NB4 (cell line): ENCODE results near the gene MDM2.

Experiments
- DNase-seq: peaks from one replicate; pipeline ENCODE4 v3.0.0; 2010; ENCODE audit warnings: low read depth
- H3K4me3 ChIP-seq: one replicate; pipeline ENCODE4 v1.5.1; 2011; ENCODE audit warnings: mild to moderate bottlenecking, low read depth, low read length, moderate library complexity
- CTCF ChIP-seq: IDR thresholded peaks from one replicate; pipeline ENCODE4 v1.5.1; 2012; ENCODE audit warnings: low read depth, low read length
- MAX ChIP-seq: IDR thresholded peaks from 2 replicates; pipeline ENCODE4 v1.6.1; 2011; ENCODE audit warnings: low read depth, low read length
- MYC ChIP-seq: IDR thresholded peaks from 2 replicates; pipeline ENCODE4 v1.6.1; 2011; ENCODE audit warnings: low read depth, low read length
- POLR2A ChIP-seq: IDR thresholded peaks from 2 replicates; pipeline ENCODE4 v1.6.1; 2011; ENCODE audit warnings: mild to moderate bottlenecking; ENCODE audit not compliant: insufficient read length; ENCODE audit errors: extremely low read depth

The MDM2 gene

GRCh38 chr12:68827895-68828671 lies 20.1 kb downstream of the MDM2 start:
- DNase-seq, result no peak
- no peak for TF ChIP-seq MAX
- no peak for TF ChIP-seq POLR2A
- TF ChIP-seq CTCF, result no peak
- no peak for TF ChIP-seq MYC
- no peak overlapping the region for H3K4me3 ChIP-seq

GRCh38 chr12:68828672-68829068 lies 20.7 kb downstream of the MDM2 start:
- no peak for DNase-seq
- TF ChIP-seq CTCF (no peak), MAX (no peak), POLR2A (no peak), MYC (no peak)
- no peak overlapping the region for H3K4me3 ChIP-seq

- no peak overlapping the region for H3K4me3 ChIP-seq
- no peak for TF ChIP-seq POLR2A
- no peak for TF ChIP-seq MAX
- TF ChIP-seq MYC, result no peak
- TF ChIP-seq CTCF, result no peak
- peak; percentile 34 for DNase-seq
Observed at GRCh38 chr12:68831272-68831671, 23.3 kb downstream of the MDM2 start.

- TF ChIP-seq MYC (no peak), MAX (no peak), POLR2A (no peak), CTCF (no peak)
- H3K4me3 ChIP-seq, result no peak overlapping the region
- DNase-seq, result no peak
Observed at GRCh38 chr12:68831751-68832503, 23.9 kb downstream of the MDM2 start.

GRCh38 chr12:68832504-68832867 lies 24.5 kb downstream of the MDM2 start:
- no peak overlapping the region for H3K4me3 ChIP-seq
- no peak for TF ChIP-seq POLR2A
- no peak for TF ChIP-seq CTCF
- no peak for TF ChIP-seq MAX
- no peak for TF ChIP-seq MYC
- no peak for DNase-seq
